HUES6 (cell line): ENCODE results near the gene TMEM9.
"Not testable (repeated sequence)": the region's sequence is repeated elsewhere in the genome, so short reads cannot be mapped to it uniquely, and the experiment has no call there.

Source experiments
- H3K27ac ChIP-seq: 2 replicates; pipeline ENCODE4 v1.7.0; 2013; ENCODE audit warnings: low read depth, mild to moderate bottlenecking, low read length, inconsistent platforms
- H3K27me3 ChIP-seq: 2 replicates; pipeline ENCODE4 v1.6.1; 2013; ENCODE audit warnings: low read length; ENCODE audit not compliant: control insufficient read depth, insufficient read depth
- H3K36me3 ChIP-seq: 2 replicates; pipeline ENCODE4 v1.6.1; 2013; ENCODE audit warnings: low read length; ENCODE audit not compliant: control insufficient read depth, insufficient read depth
- H3K4me1 ChIP-seq: 2 replicates; pipeline ENCODE4 v1.6.1; 2013; ENCODE audit warnings: low read length; ENCODE audit not compliant: control insufficient read depth, insufficient read depth
- H3K4me3 ChIP-seq: 2 replicates; pipeline ENCODE4 v1.5.1; 2013; ENCODE audit warnings: low read depth, low read length
- H3K9ac ChIP-seq: one replicate; pipeline ENCODE4 v1.6.1; 2013; ENCODE audit warnings: mild to moderate bottlenecking, low read length
- H3K9me3 ChIP-seq: 2 replicates; pipeline ENCODE4 v1.6.1; 2013; ENCODE audit warnings: low read depth, low read length; ENCODE audit not compliant: control insufficient read depth, insufficient read depth

TMEM9 gene

DNA sequence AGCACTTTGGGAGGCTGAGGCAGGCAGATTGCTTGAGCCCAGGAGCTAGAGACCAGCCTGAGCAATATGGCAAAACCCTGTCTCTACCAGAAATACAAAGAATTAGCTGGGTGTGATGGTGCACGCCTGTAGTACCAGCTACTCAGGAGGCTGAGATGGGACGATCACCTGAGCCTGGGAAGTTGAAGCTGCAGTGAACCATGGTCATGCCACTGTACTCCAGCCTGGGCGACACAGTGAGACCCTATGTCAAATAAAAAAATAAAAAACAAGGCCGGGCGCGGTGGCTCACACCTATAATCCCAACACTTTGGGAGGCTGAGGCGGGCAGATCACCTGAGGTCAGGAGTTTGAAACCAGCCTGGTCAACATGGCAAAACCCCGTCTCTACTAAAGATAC lies 8.8 kb upstream of the TMEM9 start:
- not testable (repeated sequence) for H3K4me1 ChIP-seq, H3K36me3 ChIP-seq, H3K27ac ChIP-seq, H3K27me3 ChIP-seq, H3K4me3 ChIP-seq, H3K9ac ChIP-seq, H3K9me3 ChIP-seq

DNA sequence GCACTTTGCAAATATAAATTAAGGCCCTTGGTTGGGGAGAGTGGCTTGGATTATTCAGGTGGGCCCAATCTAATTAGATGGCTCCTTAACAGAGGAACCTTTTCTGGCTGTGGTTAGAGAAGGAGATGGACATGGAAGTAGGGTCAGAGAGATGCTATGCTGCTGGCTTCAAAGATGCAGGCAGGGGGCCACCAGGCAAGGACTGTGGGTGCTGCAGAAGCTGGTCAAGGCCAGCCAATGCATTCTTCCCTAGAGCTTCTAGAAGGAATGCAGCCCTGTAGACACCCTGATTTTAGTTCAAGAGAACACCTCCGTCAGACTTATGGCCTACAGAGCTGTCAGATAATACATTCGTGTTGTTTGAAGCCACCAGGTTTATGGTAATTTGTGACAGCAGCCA lies 3.7 kb upstream of the TMEM9 start:
- no peak overlapping the region for H3K27ac ChIP-seq
- H3K9ac ChIP-seq, result no peak overlapping the region
- H3K9me3 ChIP-seq, result no peaks in the 10 kb centered on the region
- H3K4me3 ChIP-seq, result no peak overlapping the region
- peaks cover 10% of the 10 kb centered on the region for H3K4me1 ChIP-seq
- no peaks in the 10 kb centered on the region for H3K36me3 ChIP-seq
- no peaks in the 10 kb centered on the region for H3K27me3 ChIP-seq

DNA sequence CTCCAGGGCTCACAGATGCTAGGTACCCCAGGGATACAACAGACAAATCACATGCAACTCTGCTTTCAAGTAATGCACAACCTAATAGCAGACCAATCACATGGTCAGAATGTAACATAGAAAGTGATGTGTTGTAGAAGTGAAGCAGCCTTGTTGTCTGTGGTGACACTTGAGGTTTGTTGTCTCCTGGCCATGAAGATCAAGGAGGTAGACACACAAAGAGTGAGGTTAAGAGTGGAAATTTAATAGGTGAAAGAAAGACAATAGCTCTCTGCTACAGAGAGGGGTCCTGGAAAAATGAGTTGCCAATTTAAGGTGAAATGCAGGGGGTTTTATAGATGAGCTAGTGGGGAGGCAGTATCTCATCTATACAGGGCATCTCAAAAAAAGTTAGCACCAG lies 2.5 kb upstream of the TMEM9 start:
- peaks cover 10% of the 10 kb centered on the region for H3K4me1 ChIP-seq
- H3K27ac ChIP-seq, result no peak overlapping the region
- no peaks in the 10 kb centered on the region for H3K27me3 ChIP-seq
- H3K9ac ChIP-seq, result no peak overlapping the region
- no peaks in the 10 kb centered on the region for H3K9me3 ChIP-seq
- H3K4me3 ChIP-seq, result no peak overlapping the region
- peaks cover 5% of the 10 kb centered on the region; the same call in 1 of the 2 replicates for H3K36me3 ChIP-seq

DNA sequence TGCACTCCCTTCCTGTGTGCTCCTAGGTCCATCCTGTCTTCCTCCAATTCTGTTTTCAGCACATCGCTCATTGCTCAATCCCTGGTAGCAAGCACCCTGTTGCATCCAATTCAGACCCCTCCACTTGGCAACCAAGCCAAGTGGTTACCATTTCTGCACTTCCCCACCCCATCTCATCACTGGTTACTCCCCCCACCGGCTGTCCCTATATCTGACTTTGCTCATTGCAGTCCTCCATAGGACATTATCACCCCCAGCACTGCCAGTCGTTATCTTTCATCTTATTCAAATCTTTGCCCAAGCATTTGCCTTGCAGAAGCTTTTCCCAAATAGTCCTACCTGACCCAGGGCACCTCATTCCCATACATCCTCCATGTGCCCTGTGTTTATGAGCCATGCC lies 2.1 kb upstream of the TMEM9 start:
- Histone ChIP-seq H3K27ac (no peak overlapping the region), H3K9ac (no peak overlapping the region), H3K9me3 (no peaks in the 10 kb centered on the region), H3K4me1 (peaks cover 10% of the 10 kb centered on the region), H3K36me3 (peaks cover 9% of the 10 kb centered on the region), H3K27me3 (no peaks in the 10 kb centered on the region), H3K4me3 (no peak overlapping the region)

DNA sequence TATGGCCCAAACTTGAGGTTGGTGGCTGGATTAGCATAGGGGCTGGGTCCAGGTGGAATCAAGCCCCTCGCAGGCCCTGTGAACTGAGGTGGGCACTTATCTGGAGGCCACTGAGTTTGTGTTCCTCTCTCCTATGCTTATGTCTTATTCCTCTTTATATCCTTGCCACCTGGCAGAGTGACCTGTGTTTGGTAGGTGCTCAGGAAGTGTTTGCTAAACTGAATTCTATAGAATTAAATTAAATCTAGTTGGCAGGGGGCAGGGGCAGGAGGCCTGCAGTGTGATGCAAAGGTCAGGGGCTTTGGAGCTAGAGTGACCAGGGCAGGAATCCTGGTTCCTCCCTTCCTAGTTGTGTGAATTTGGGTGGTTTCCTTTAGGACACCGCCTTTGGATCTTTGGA lies 1.1 kb upstream of the TMEM9 start:
- Histone ChIP-seq H3K36me3 (peaks cover 19% of the 10 kb centered on the region), H3K27ac (no peak overlapping the region)

DNA sequence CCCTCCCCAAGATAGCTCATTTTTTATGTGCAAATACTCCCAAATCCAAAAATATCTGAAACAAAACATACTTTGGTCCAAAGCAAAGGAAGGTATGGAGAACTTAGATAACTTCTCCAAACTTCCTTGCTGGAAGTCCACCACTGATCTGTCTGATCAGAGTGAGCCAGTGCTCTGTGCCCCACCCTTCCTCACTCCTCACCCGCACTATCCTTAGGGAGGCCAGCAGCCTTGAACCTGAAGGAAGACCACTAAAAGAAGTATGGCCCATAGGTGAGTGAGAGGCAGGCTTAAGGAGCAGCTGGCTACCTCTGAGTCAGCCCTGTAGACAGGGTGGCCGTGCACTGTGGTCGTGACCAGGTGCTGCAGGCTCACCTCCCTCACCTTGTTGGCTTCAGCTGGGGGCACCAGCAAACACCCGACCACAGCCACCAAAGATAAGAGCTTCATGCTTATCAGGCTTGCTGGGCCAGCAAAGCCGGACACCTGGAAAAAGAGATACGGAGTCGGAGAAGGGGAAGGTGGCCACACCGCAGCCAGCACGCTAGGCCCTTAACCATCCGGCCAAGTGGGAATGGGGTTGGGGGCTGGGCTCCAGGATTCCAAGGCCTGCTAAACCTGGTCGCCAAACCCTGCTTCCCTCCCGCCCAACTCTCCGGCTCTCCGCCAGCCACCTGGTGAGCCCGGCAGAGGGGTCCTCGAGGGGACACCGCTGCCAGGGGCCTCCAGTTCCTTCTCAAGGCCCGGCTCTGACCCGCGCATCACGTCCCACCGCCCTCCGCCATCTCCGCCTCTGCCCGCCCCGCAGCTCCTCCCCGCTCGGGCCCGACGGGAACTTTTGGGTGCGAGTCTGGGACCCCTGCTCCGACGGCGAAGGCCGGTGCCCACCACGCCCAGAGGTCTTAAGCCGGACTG lies 543 bp downstream of the TMEM9 start:
- H3K27ac ChIP-seq, result no peak overlapping the region
- H3K4me3 ChIP-seq, result peak overlapping the region; percentile 81
- H3K36me3 ChIP-seq, result peaks cover 36% of the 10 kb centered on the region
- peaks cover 10% of the 10 kb centered on the region for H3K4me1 ChIP-seq
- no peaks in the 10 kb centered on the region for H3K27me3 ChIP-seq
- H3K9me3 ChIP-seq, result no peaks in the 10 kb centered on the region
- peak overlapping the region; percentile 74 for H3K9ac ChIP-seq

More for the DNA sequence above, 1.1 kb upstream of the TMEM9 start:
- Histone ChIP-seq H3K9me3 (no peaks in the 10 kb centered on the region), H3K9ac (no peak overlapping the region), H3K4me1 (peaks cover 10% of the 10 kb centered on the region), H3K4me3 (no peak overlapping the region), H3K27me3 (no peaks in the 10 kb centered on the region)

DNA sequence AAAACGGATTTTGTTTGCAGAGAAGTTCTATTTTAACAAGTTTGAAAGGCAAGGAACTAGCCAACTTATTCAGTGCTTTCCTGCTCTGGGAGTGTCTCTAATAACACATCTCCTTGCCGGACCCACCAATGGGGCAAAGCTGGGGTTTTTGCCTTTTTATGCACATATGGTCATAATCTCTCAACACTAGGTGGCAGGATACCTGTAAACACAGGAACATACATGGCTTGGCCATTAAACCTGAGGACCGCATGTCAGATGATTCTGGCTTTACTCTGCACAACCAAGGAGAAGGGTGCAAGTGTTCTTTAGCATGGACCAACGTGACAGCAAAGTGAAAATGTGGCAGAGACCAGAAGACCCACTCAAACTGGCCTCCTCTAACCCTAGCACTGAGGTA lies 4.9 kb downstream of the TMEM9 start:
- Histone ChIP-seq H3K4me1 (peaks cover 4% of the 10 kb centered on the region; the same call in 1 of the 2 replicates), H3K27ac (no peak overlapping the region), H3K9ac (no peak overlapping the region), H3K36me3 (peaks cover 79% of the 10 kb centered on the region), H3K27me3 (no peaks in the 10 kb centered on the region), H3K4me3 (no peak overlapping the region), H3K9me3 (no peaks in the 10 kb centered on the region)

DNA sequence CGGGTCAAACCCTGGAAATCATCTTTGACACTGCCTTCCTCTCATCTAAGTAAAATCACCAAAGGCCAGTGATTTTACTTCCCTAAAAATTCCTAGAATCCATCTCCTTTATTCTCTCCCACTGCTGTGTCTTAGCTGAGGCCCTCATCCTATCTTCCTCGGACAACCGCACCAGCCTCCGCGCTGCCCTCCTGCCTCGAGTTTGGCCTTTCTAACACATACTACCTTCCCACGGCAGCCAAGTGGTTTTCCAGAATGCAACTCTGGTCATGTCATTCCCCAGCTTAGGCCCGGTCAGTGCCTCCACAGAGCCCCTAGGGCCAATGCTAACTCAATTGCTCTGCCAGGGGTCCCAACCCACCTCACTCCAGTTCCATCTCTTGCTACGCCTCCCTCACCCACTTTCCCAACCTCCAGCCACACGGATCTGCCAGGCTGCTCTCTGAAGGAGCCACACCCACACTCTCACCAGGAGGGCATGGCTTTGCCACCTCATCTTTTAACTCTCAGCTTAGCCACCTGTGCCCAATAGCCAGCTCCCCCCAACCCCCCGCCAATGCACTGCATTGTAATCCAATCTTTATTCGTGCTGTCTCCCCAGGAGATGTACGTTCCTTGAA lies 6.8 kb downstream of the TMEM9 start:
- Histone ChIP-seq H3K27ac (no peak overlapping the region), H3K4me3 (no peak overlapping the region), H3K27me3 (no peaks in the 10 kb centered on the region), H3K9me3 (no peaks in the 10 kb centered on the region), H3K9ac (peak overlapping the region; percentile 9), H3K36me3 (peaks cover 98% of the 10 kb centered on the region), H3K4me1 (no peaks in the 10 kb centered on the region)

DNA sequence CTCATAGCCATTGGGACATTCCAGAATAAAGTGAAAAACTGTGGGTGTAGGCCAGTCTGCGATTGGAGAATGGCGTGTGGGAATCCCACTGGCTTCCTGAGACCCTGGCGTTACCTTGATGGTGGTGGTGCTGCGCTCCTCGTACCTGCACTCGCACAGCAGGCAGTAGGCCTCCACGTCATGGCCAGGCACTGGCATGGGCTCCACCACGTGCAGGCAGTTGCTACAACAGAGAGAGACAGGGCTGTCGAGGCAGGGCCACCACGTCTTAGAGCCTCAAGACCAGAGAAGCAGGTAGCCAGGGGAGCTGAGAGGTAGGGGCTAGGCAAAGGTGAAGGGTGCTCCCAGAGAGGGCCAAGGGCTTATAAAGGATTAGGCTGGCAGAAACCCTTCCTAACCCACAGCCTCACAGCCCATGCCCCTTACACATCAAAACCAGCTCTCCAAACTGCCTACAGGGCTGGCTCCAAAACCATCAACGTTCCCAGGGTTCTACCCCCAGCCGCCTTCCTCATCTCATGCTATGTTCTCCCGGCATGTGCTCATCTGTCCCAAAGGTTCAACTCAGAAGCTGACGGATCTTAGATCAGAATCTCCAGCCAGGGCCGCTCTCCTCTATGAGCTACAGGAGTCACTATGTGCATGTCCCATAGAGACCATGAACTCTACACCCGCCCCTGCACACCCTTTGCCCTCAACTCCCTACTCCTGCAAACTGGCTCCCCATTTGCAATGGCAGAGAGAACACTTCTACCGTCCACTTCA lies 7.5 kb downstream of the TMEM9 start:
- H3K9me3 ChIP-seq, result no peaks in the 10 kb centered on the region
- H3K9ac ChIP-seq, result peak overlapping the region; percentile 9
- H3K36me3 ChIP-seq, result peaks cover 100% of the 10 kb centered on the region
- no peak overlapping the region for H3K27ac ChIP-seq
- H3K27me3 ChIP-seq, result no peaks in the 10 kb centered on the region
- no peak overlapping the region for H3K4me3 ChIP-seq
- H3K4me1 ChIP-seq, result no peaks in the 10 kb centered on the region

DNA sequence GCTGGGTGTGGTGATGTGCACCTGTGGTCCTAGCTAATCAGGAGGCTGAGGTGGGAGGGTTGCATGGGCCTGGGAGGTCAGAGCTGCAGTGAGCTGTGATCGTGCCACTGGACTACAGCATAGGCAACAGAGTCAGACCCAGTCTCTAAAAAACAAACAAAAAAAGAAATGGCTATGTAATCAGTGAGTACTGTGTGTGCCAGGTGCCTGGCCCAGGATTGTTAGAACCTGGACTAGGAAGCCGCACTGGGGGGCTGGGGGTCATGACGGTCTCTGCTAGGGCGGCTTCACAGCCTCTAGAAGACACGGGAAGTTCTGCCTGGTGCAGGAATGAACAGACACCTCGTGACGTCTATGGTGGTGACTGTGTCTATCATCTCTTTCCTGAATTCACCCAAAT lies 8.5 kb downstream of the TMEM9 start:
- H3K27ac ChIP-seq, result no peak overlapping the region
- peaks cover 100% of the 10 kb centered on the region for H3K36me3 ChIP-seq
- H3K9ac ChIP-seq, result no peak overlapping the region
- H3K4me3 ChIP-seq, result no peak overlapping the region
- no peaks in the 10 kb centered on the region for H3K27me3 ChIP-seq
- no peaks in the 10 kb centered on the region for H3K4me1 ChIP-seq
- H3K9me3 ChIP-seq, result no peaks in the 10 kb centered on the region

DNA sequence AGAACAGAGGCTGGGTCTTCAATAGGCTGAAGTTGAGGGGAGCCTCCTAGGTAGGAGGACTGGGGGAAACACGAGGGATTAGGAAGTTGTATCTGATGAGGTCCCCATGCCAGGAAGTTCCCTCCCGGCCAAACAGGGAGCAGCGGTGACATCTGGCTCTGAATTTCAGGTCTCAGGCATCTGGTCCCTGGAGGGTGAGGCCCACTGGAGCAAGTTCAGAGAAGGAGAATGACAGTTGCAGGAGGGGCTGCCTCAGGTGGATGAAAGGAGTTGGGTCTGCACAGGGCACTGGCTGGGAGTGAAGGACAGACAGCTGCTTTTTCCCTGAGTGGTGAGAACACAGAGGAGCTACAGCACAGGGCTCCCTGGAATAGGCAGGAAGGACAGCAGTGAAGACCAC lies 9.1 kb downstream of the TMEM9 start:
- Histone ChIP-seq H3K27me3 (no peaks in the 10 kb centered on the region), H3K9ac (no peak overlapping the region), H3K36me3 (peaks cover 100% of the 10 kb centered on the region), H3K9me3 (no peaks in the 10 kb centered on the region), H3K4me3 (no peak overlapping the region), H3K4me1 (no peaks in the 10 kb centered on the region), H3K27ac (no peak overlapping the region)
